ENCODE measurements around the gene ATG2A.

- no peak for TF ChIP-seq POLR2A (IDR thresholded peaks at IDR 0.05; ENCODE audit: low read depth)
- no peak for TF ChIP-seq CTCF (IDR thresholded peaks at IDR 0.05)
- no peak for TF ChIP-seq EP300 (IDR thresholded peaks at IDR 0.05)
Observed at GRCh38 chr11:64924910-64925284, 7.9 kb upstream of the ATG2A start.

Measured in esophagus muscularis mucosa (tissue), 4 donors.